Fibroblast of skin of back (primary cell): ENCODE results near the gene MLC1.
"Not testable (repeated sequence)": the region's sequence is repeated elsewhere in the genome, so short reads cannot be mapped to it uniquely, and the experiment has no call there.

Source experiments
- DNase-seq: peaks from one replicate; pipeline ENCODE4 v3.0.0-alpha.2; 2013

MLC1 gene

GRCh38 chr22:50102946-50103345, 17.7 kb upstream of the MLC1 start:
- no peak for DNase-seq

GRCh38 chr22:50101870-50102565, 16.8 kb upstream of the MLC1 start:
- DNase-seq, result no peak

- no peak for DNase-seq
These were observed 12.8 kb upstream of the MLC1 start for GRCh38 chr22:50098052-50098451.

- no peak for DNase-seq
These were observed 7.1 kb upstream of the MLC1 start for GRCh38 chr22:50092342-50092741.

GRCh38 chr22:50091092-50091768, 6.0 kb upstream of the MLC1 start:
- no peak for DNase-seq

- DNase-seq, result no peak
These were observed 5.1 kb upstream of the MLC1 start for GRCh38 chr22:50090412-50090714.

- peak; percentile 33 for DNase-seq
These were observed 4.6 kb upstream of the MLC1 start, which contains the start of gene MOV10L1 for GRCh38 chr22:50089682-50090411. TSS of gene MOV10L1 (plus strand) at chr22:50090006. CDS start at chr22:50090089, 83 bp downstream.

GRCh38 chr22:50089231-50089630, 4.0 kb upstream of the MLC1 start:
- DNase-seq, result no peak

- DNase-seq, result no peak
These were observed 2.9 kb upstream of the MLC1 start for GRCh38 chr22:50088096-50088495.

GRCh38 chr22:50087646-50088045, 2.4 kb upstream of the MLC1 start:
- no peak for DNase-seq

GRCh38 chr22:50086975-50087374, 1.7 kb upstream of the MLC1 start:
- DNase-seq, result not testable (repeated sequence)

GRCh38 chr22:50086526-50086925, 1.3 kb upstream of the MLC1 start:
- peak; percentile 33 for DNase-seq

- DNase-seq, result no peak
These were observed 608 bp downstream of the MLC1 start for GRCh38 chr22:50084614-50085021.

GRCh38 chr22:50084080-50084477, 1.1 kb downstream of the MLC1 start:
- DNase-seq, result no peak

GRCh38 chr22:50083462-50084079, 1.7 kb downstream of the MLC1 start:
- no peak for DNase-seq

- DNase-seq, result no peak
These were observed 2.2 kb downstream of the MLC1 start for GRCh38 chr22:50082961-50083461.

- DNase-seq, result no peak
These were observed 3.0 kb downstream of the MLC1 start for GRCh38 chr22:50082197-50082715.

- no peak for DNase-seq
These were observed 3.6 kb downstream of the MLC1 start for GRCh38 chr22:50081426-50082196.

GRCh38 chr22:50080077-50080465, 5.2 kb downstream of the MLC1 start:
- no peak for DNase-seq

GRCh38 chr22:50078761-50079160, 6.5 kb downstream of the MLC1 start:
- DNase-seq, result no peak

- DNase-seq, result no peak
These were observed 7.0 kb downstream of the MLC1 start for GRCh38 chr22:50078246-50078645.
